ENCODE results near the gene R3HDM2.

Gene R3HDM2

GRCh38 chr12:57213763-57214397 is 217.0 kb downstream of the R3HDM2 start:
- no CpG with 5 or more reads among the region's 4 CpGs for WGBS (ENCODE audit: extremely low coverage, insufficient coverage, insufficient read length)
- DNase-seq = peak; percentile 73 to 88
- no peak overlapping the region for H3K18ac ChIP-seq (ENCODE audit: low read length)

GRCh38 chr12:57213058-57213715 is 217.7 kb downstream of the R3HDM2 start:
- Histone ChIP-seq H2BK5ac (ENCODE audit: low read depth, low read length, poor library complexity) (no peak overlapping the region), H3K9me3 (ENCODE audit: insufficient read depth, low read depth, low read length) (peaks cover 10% of the 10 kb centered on the region), H3K27me3 (ENCODE audit: insufficient read depth, low read length) (peaks cover 30% of the 10 kb centered on the region), H2BK120ac (ENCODE audit: insufficient read depth, low read length, poor library complexity) (no peak overlapping the region), H3K4ac (ENCODE audit: low read depth, low read length) (no peak overlapping the region), H4K12ac (ENCODE audit: low read depth, low read length) (no peak overlapping the region), H4K91ac (ENCODE audit: low read depth, low read length) (no peak overlapping the region), H3K4me3 (ENCODE audit: low read depth, low read length) (no peak overlapping the region), H2AFZ (ENCODE audit: insufficient read depth, low read length, poor library complexity) (no peak overlapping the region), H3K14ac (ENCODE audit: low read length) (no peak overlapping the region), H3K4me1 (ENCODE audit: control insufficient read depth in 1 of 2, insufficient read depth in 2 of 2, low read length in 2 of 2) (peaks cover 17 to 35% of the 10 kb centered on the region in 2 experiments), H3K27ac (ENCODE audit: low read depth, low read length) (peak overlapping the region; percentile 33), H3K36me3 (ENCODE audit: control insufficient read depth in 1 of 2, insufficient read depth in 2 of 2, low read length in 2 of 2) (peaks cover 45 to 48% of the 10 kb centered on the region in 2 experiments), H3K18ac (ENCODE audit: low read length) (no peak overlapping the region), H2BK12ac (ENCODE audit: low read length) (no peak overlapping the region), H3K23ac (ENCODE audit: low read length) (no peak overlapping the region), H4K8ac (ENCODE audit: low read depth, low read length) (no peak overlapping the region), H3K79me2 (ENCODE audit: control insufficient read depth, insufficient read depth, low read length, poor library complexity) (no peaks in the 10 kb centered on the region), H3K79me1 (ENCODE audit: low read length) (no peaks in the 10 kb centered on the region), H3K4me2 (ENCODE audit: low read length) (peak overlapping the region; percentile 67), H3K9ac (ENCODE audit: low read length) (no peak overlapping the region), H2AK5ac (ENCODE audit: low read length) (no peak overlapping the region)
- WGBS (ENCODE audit: extremely low coverage, insufficient coverage, insufficient read length) = no CpG with 5 or more reads among the region's 16 CpGs
- peak; percentile 88 to 92 for DNase-seq

More at GRCh38 chr12:57213763-57214397, 217.0 kb downstream of the R3HDM2 start:
- Histone ChIP-seq H3K36me3 (ENCODE audit: control insufficient read depth in 1 of 2, insufficient read depth in 2 of 2, low read length in 2 of 2) (peaks cover 38 to 42% of the 10 kb centered on the region in 2 experiments), H2BK12ac (ENCODE audit: low read length) (no peak overlapping the region), H2AFZ (ENCODE audit: insufficient read depth, low read length, poor library complexity) (peak overlapping the region; percentile 18), H3K9ac (ENCODE audit: low read length) (no peak overlapping the region), H3K23ac (ENCODE audit: low read length) (no peak overlapping the region), H3K79me2 (ENCODE audit: control insufficient read depth, insufficient read depth, low read length, poor library complexity) (no peaks in the 10 kb centered on the region), H3K4me1 (ENCODE audit: control insufficient read depth in 1 of 2, insufficient read depth in 2 of 2, low read length in 2 of 2) (peaks cover 17 to 35% of the 10 kb centered on the region in 2 experiments), H3K4me2 (ENCODE audit: low read length) (peak overlapping the region; percentile 67), H3K79me1 (ENCODE audit: low read length) (no peaks in the 10 kb centered on the region), H3K4ac (ENCODE audit: low read depth, low read length) (no peak overlapping the region), H3K27me3 (ENCODE audit: insufficient read depth, low read length) (peaks cover 37% of the 10 kb centered on the region), H4K8ac (ENCODE audit: low read depth, low read length) (no peak overlapping the region), H3K4me3 (ENCODE audit: low read depth, low read length) (no peak overlapping the region), H2BK5ac (ENCODE audit: low read depth, low read length, poor library complexity) (no peak overlapping the region), H3K27ac (ENCODE audit: low read depth, low read length) (peak overlapping the region; percentile 33), H3K9me3 (ENCODE audit: insufficient read depth, low read depth, low read length) (peaks cover 10% of the 10 kb centered on the region), H3K14ac (ENCODE audit: low read length) (no peak overlapping the region), H4K12ac (ENCODE audit: low read depth, low read length) (no peak overlapping the region), H2BK120ac (ENCODE audit: insufficient read depth, low read length, poor library complexity) (no peak overlapping the region), H4K91ac (ENCODE audit: low read depth, low read length) (no peak overlapping the region), H2AK5ac (ENCODE audit: low read length) (no peak overlapping the region)

- no peak overlapping the region for H3K18ac ChIP-seq (ENCODE audit: low read length)
- H3K9me3 ChIP-seq (ENCODE audit: insufficient read depth, low read depth, low read length) = peaks cover 8% of the 10 kb centered on the region
- H3K23ac ChIP-seq (ENCODE audit: low read length) = no peak overlapping the region
- no peak overlapping the region for H3K4me2 ChIP-seq (ENCODE audit: low read length)
- no peak overlapping the region for H2BK12ac ChIP-seq (ENCODE audit: low read length)
- H3K4me1 ChIP-seq (ENCODE audit: control insufficient read depth in 1 of 2, insufficient read depth in 2 of 2, low read length in 2 of 2) = peaks cover 17 to 35% of the 10 kb centered on the region in 2 experiments
- H3K79me2 ChIP-seq (ENCODE audit: control insufficient read depth, insufficient read depth, low read length, poor library complexity) = no peaks in the 10 kb centered on the region
- no peak overlapping the region for H3K14ac ChIP-seq (ENCODE audit: low read length)
- H2AK5ac ChIP-seq (ENCODE audit: low read length) = no peak overlapping the region
- no peak overlapping the region for H2AFZ ChIP-seq (ENCODE audit: insufficient read depth, low read length, poor library complexity)
- H2BK120ac ChIP-seq (ENCODE audit: insufficient read depth, low read length, poor library complexity) = no peak overlapping the region
- no peaks in the 10 kb centered on the region for H3K79me1 ChIP-seq (ENCODE audit: low read length)
- WGBS (ENCODE audit: extremely low coverage, insufficient coverage, insufficient read length) = no CpG with 5 or more reads among the region's 7 CpGs
- H2BK5ac ChIP-seq (ENCODE audit: low read depth, low read length, poor library complexity) = no peak overlapping the region
- peaks cover 50 to 54% of the 10 kb centered on the region in 2 experiments for H3K36me3 ChIP-seq (ENCODE audit: control insufficient read depth in 1 of 2, insufficient read depth in 2 of 2, low read length in 2 of 2)
- no peak overlapping the region for H4K91ac ChIP-seq (ENCODE audit: low read depth, low read length)
- H3K9ac ChIP-seq (ENCODE audit: low read length) = no peak overlapping the region
- no peak overlapping the region for H3K27ac ChIP-seq (ENCODE audit: low read depth, low read length)
- H3K4ac ChIP-seq (ENCODE audit: low read depth, low read length) = no peak overlapping the region
- peaks cover 25% of the 10 kb centered on the region for H3K27me3 ChIP-seq (ENCODE audit: insufficient read depth, low read length)
- H4K8ac ChIP-seq (ENCODE audit: low read depth, low read length) = no peak overlapping the region
- DNase-seq = no peak
- H4K12ac ChIP-seq (ENCODE audit: low read depth, low read length) = no peak overlapping the region
- no peak overlapping the region for H3K4me3 ChIP-seq (ENCODE audit: low read depth, low read length)
These were observed 218.2 kb downstream of the R3HDM2 start for GRCh38 chr12:57212701-57213057.

- no peak overlapping the region for H2AFZ ChIP-seq (ENCODE audit: insufficient read depth, low read length, poor library complexity)
- no peak overlapping the region for H3K14ac ChIP-seq (ENCODE audit: low read length)
- H3K18ac ChIP-seq (ENCODE audit: low read length) = no peak overlapping the region
- H4K12ac ChIP-seq (ENCODE audit: low read depth, low read length) = no peak overlapping the region
- H2BK120ac ChIP-seq (ENCODE audit: insufficient read depth, low read length, poor library complexity) = no peak overlapping the region
- no peak overlapping the region for H4K91ac ChIP-seq (ENCODE audit: low read depth, low read length)
- H3K4me1 ChIP-seq (ENCODE audit: control insufficient read depth in 1 of 2, insufficient read depth in 2 of 2, low read length in 2 of 2) = peaks cover 15 to 30% of the 10 kb centered on the region in 2 experiments
- peaks cover 55 to 59% of the 10 kb centered on the region in 2 experiments for H3K36me3 ChIP-seq (ENCODE audit: control insufficient read depth in 1 of 2, insufficient read depth in 2 of 2, low read length in 2 of 2)
- H3K27ac ChIP-seq (ENCODE audit: low read depth, low read length) = no peak overlapping the region
- no peak overlapping the region for H3K9ac ChIP-seq (ENCODE audit: low read length)
- H3K79me1 ChIP-seq (ENCODE audit: low read length) = no peaks in the 10 kb centered on the region
- H2AK5ac ChIP-seq (ENCODE audit: low read length) = no peak overlapping the region
- no peak for DNase-seq
- peaks cover 3% of the 10 kb centered on the region for H3K9me3 ChIP-seq (ENCODE audit: insufficient read depth, low read depth, low read length)
- H3K4me3 ChIP-seq (ENCODE audit: low read depth, low read length) = no peak overlapping the region
- no peak overlapping the region for H3K4me2 ChIP-seq (ENCODE audit: low read length)
- no CpG with 5 or more reads among the region's 27 CpGs for WGBS (ENCODE audit: extremely low coverage, insufficient coverage, insufficient read length)
- H2BK5ac ChIP-seq (ENCODE audit: low read depth, low read length, poor library complexity) = no peak overlapping the region
- no peak overlapping the region for H2BK12ac ChIP-seq (ENCODE audit: low read length)
- no peak overlapping the region for H4K8ac ChIP-seq (ENCODE audit: low read depth, low read length)
- no peak overlapping the region for H3K4ac ChIP-seq (ENCODE audit: low read depth, low read length)
- H3K23ac ChIP-seq (ENCODE audit: low read length) = no peak overlapping the region
- peaks cover 19% of the 10 kb centered on the region for H3K27me3 ChIP-seq (ENCODE audit: insufficient read depth, low read length)
- H3K79me2 ChIP-seq (ENCODE audit: control insufficient read depth, insufficient read depth, low read length, poor library complexity) = no peaks in the 10 kb centered on the region
These were observed 218.8 kb downstream of the R3HDM2 start for GRCh38 chr12:57211791-57212700.

All from trophoblast cell (in vitro differentiated cells and primary cell).